Stimulated activated naive CD8-positive, alpha-beta T cell treated with anti-CD3 and anti-CD28 coated beads, Interleukin-15, Interleukin-2, amounts not matched to agents 100 ng/mL and 50 ng/mL, for 24 hours (primary cell): ENCODE results near the gene PTAFR.

Experiments used
- H3K27ac Mint-ChIP-seq: one replicate; pipeline ENCODE4 v1.8.0; 2021; ENCODE audit warnings: mild to moderate bottlenecking, mixed read lengths
- H3K27me3 Mint-ChIP-seq: one replicate; pipeline ENCODE4 v1.8.0; 2021; ENCODE audit warnings: mixed read lengths
- H3K36me3 Mint-ChIP-seq: one replicate; pipeline ENCODE4 v1.8.0; 2021; ENCODE audit warnings: low read depth, mixed read lengths
- H3K4me1 Mint-ChIP-seq: one replicate; pipeline ENCODE4 v1.8.0; 2021; ENCODE audit warnings: low read depth, mixed read lengths
- H3K4me3 Mint-ChIP-seq: one replicate; pipeline ENCODE4 v1.8.0; 2021; ENCODE audit warnings: mild to moderate bottlenecking, mixed read lengths
- H3K9me3 Mint-ChIP-seq: one replicate; pipeline ENCODE4 v1.8.0; 2021; ENCODE audit warnings: mixed read lengths

Gene PTAFR

DNA sequence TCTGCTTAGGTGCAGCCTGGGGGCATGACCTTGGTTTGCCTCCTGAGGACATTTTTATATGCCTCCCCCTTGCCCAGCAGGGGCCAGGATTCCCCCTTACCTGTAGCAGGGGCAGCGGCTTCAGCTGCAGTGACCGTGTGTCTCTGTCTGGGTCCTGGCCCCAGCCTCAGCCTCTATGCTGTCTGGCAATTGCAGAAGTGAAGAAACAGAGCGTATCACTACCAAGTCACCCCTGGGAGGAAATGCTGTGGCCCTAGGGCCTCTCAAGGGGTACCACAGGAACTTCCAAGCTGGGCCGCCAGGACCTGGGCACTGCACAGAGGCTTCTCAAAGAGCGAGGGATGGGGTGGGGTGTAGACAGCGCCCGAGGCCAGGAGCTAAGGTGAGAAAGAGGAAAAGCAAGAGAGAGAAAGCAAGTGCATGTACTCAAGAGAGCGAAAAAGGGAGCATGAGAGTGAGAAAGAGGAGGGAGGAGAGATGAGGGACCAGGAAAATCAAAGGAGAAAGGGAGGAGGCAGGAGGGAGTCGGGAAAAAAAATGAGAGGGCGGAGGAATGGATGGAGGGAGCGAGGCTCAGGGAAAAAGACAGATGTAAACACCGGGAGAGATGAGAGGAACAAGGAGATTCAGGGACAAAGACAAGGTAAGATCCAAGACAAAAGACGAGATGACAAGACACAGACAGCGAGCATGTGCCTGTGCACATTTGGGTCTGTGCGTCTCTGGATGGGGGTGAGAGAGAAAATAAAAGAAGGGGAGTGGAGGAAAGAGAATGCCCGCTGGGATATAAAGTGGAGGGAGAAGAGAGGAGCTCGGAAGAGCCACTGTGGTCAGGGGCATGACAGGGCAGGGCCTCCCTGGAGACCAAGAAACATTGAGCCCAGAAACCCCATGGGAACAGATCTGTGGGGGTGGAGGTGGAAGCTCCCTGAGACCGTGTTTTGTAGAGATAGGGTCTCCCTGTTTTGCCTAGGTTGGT, at the start of gene PTAFR:
TSS of gene PTAFR (minus strand) at position 199 of the 979 bp plus-strand sequence. CDS start 25,669 bp downstream, outside the sequence.
- Mint-ChIP-seq H3K36me3 (no peaks in the 10 kb centered on the region), H3K4me3 (peak within 1 kb of the TSS; percentile 40), H3K27ac (peak within 1 kb of the TSS; percentile 16), H3K27me3 (peaks cover 46% of the 10 kb centered on the region), H3K4me1 (peaks cover 51% of the 10 kb centered on the region), H3K9me3 (no peaks in the 10 kb centered on the region)

GRCh38 chr1:28213315-28213714, 36.8 kb upstream of the PTAFR start:
- H3K36me3 Mint-ChIP-seq: peaks cover 43% of the 10 kb centered on the region
- no peaks in the 10 kb centered on the region for H3K27me3 Mint-ChIP-seq
- no peaks in the 10 kb centered on the region for H3K9me3 Mint-ChIP-seq
- no peak overlapping the region for H3K27ac Mint-ChIP-seq
- no peak overlapping the region for H3K4me3 Mint-ChIP-seq
- H3K4me1 Mint-ChIP-seq: no peaks in the 10 kb centered on the region

GRCh38 chr1:28209700-28210099, 33.2 kb upstream of the PTAFR start:
- Mint-ChIP-seq H3K27ac (no peak overlapping the region), H3K4me3 (no peak overlapping the region), H3K36me3 (peaks cover 57% of the 10 kb centered on the region), H3K27me3 (no peaks in the 10 kb centered on the region), H3K4me1 (no peaks in the 10 kb centered on the region), H3K9me3 (no peaks in the 10 kb centered on the region)

DNA sequence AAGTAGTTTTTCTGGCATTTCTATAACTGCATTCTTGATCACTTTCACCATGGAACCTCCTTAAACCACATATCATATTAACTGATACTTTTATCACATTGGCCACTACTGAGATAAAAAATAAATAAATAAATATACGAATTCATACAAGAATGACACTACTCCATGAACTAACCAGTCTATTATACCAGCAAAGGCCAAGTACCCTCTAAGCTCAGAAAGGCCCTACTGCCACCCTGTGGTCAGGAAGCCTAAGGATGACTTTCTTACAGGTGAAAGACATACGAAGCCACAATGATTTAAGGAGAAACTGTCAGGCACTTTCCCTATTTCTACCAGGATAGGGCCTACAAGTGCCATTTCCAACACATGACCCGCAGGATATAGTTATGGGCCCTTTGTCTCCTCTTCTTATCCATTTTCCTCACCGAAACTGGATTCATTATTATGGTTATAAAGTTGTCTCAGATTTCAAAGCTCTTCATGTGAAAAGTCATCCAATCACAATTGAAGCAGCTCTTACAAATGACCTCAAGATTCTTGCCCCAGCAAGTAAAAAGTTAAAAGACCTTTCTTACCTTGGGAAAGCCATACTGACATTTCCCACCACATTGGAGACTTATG, 32.4 kb upstream of the PTAFR start:
- Mint-ChIP-seq H3K27ac (no peak overlapping the region), H3K9me3 (no peaks in the 10 kb centered on the region), H3K36me3 (peaks cover 57% of the 10 kb centered on the region), H3K4me3 (no peak overlapping the region), H3K4me1 (no peaks in the 10 kb centered on the region), H3K27me3 (no peaks in the 10 kb centered on the region)

DNA sequence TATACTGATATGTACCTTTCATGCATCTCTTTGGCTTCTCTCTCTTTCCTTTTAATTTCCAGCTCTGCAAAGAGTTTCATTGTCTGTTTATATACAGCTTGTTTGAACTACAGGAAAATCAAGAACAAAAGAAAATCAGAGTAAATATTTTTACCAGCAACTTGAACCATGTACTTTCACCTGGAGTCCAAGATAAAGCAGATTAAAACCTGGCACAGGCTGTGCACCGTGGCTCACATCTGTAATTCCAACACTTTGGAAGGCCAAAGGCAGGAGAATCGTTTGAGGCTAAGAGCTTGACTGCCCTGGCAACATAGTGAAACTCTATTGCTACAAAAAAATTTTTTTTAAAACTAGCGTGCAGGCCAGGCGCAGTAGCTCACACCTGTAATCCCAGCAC, 28.8 kb upstream of the PTAFR start:
- no peak overlapping the region for H3K27ac Mint-ChIP-seq
- no peak overlapping the region for H3K4me3 Mint-ChIP-seq
- H3K4me1 Mint-ChIP-seq: peaks cover 12% of the 10 kb centered on the region
- peaks cover 59% of the 10 kb centered on the region for H3K36me3 Mint-ChIP-seq
- H3K27me3 Mint-ChIP-seq: no peaks in the 10 kb centered on the region
- H3K9me3 Mint-ChIP-seq: no peaks in the 10 kb centered on the region

GRCh38 chr1:28200234-28200873, 23.9 kb upstream of the PTAFR start:
- H3K36me3 Mint-ChIP-seq: peaks cover 68% of the 10 kb centered on the region
- peaks cover 46% of the 10 kb centered on the region for H3K4me1 Mint-ChIP-seq
- H3K27me3 Mint-ChIP-seq: no peaks in the 10 kb centered on the region
- H3K4me3 Mint-ChIP-seq: peak overlapping the region; percentile 47
- peaks cover 7% of the 10 kb centered on the region for H3K9me3 Mint-ChIP-seq
- H3K27ac Mint-ChIP-seq: peak overlapping the region; percentile 92

GRCh38 chr1:28199328-28200233, 23.1 kb upstream of the PTAFR start:
- Mint-ChIP-seq H3K4me3 (peak overlapping the region; percentile 74), H3K27ac (peak overlapping the region; percentile 92), H3K9me3 (peaks cover 7% of the 10 kb centered on the region), H3K36me3 (peaks cover 62% of the 10 kb centered on the region), H3K4me1 (peaks cover 46% of the 10 kb centered on the region), H3K27me3 (no peaks in the 10 kb centered on the region)

GRCh38 chr1:28197682-28198415, 21.4 kb upstream of the PTAFR start:
- no peak overlapping the region for H3K27ac Mint-ChIP-seq
- H3K4me1 Mint-ChIP-seq: peaks cover 46% of the 10 kb centered on the region
- no peaks in the 10 kb centered on the region for H3K27me3 Mint-ChIP-seq
- peaks cover 7% of the 10 kb centered on the region for H3K9me3 Mint-ChIP-seq
- H3K36me3 Mint-ChIP-seq: peaks cover 55% of the 10 kb centered on the region
- H3K4me3 Mint-ChIP-seq: no peak overlapping the region

- Mint-ChIP-seq H3K4me3 (no peak overlapping the region), H3K9me3 (peaks cover 7% of the 10 kb centered on the region), H3K4me1 (peaks cover 45% of the 10 kb centered on the region), H3K27ac (no peak overlapping the region), H3K36me3 (peaks cover 49% of the 10 kb centered on the region), H3K27me3 (no peaks in the 10 kb centered on the region)
Observed at GRCh38 chr1:28196330-28196729, 19.8 kb upstream of the PTAFR start.

DNA sequence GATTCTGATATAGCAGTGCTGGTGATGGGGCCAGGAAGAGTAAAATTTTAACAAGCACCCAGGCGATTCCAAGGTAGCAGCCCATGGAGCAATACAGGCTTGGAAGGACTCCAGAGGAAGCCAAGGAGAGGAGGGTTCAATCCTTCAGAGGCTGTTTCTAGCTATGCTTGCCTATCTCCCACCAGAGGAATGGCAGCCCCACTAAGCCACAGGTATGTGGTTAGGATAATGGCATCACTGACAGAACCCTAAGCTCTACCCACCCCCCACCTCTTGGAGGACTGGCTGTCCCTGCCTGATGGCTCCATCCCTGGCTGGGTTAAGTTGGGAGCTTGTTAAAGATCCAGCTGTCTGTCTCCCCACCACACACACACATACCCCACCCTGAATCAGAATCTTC, 19.3 kb upstream of the PTAFR start:
- H3K4me3 Mint-ChIP-seq: no peak overlapping the region
- no peak overlapping the region for H3K27ac Mint-ChIP-seq
- H3K4me1 Mint-ChIP-seq: peaks cover 40% of the 10 kb centered on the region
- peaks cover 7% of the 10 kb centered on the region for H3K9me3 Mint-ChIP-seq
- H3K27me3 Mint-ChIP-seq: no peaks in the 10 kb centered on the region
- peaks cover 43% of the 10 kb centered on the region for H3K36me3 Mint-ChIP-seq

GRCh38 chr1:28194326-28195035, 18.0 kb upstream of the PTAFR start:
- peaks cover 7% of the 10 kb centered on the region for H3K9me3 Mint-ChIP-seq
- H3K27me3 Mint-ChIP-seq: no peaks in the 10 kb centered on the region
- H3K4me1 Mint-ChIP-seq: peaks cover 27% of the 10 kb centered on the region
- peaks cover 34% of the 10 kb centered on the region for H3K36me3 Mint-ChIP-seq
- H3K4me3 Mint-ChIP-seq: no peak overlapping the region
- no peak overlapping the region for H3K27ac Mint-ChIP-seq

DNA sequence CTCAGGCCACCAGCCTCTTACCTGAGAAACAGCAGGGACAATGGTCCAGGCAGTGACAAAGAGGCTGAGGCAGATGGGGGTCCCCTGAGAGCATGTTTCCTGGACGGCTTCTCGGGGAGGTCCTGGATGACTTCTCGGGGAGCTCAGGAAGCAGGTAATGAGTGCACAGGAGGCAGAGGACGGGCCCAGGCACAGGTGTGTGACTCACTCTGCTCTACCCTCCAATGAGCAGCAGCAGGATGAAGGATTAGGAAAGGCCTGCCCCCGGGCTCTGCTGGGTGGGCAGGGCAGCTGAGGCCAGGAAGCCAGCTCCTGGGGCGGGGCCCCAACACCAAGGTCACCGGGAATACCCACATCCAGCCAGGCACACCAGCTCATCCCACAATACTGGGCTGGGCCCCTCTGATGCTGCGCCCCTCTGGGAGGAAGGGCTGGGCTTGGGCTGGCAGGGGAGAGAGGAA, 17.2 kb upstream of the PTAFR start:
- Mint-ChIP-seq H3K4me1 (peaks cover 19% of the 10 kb centered on the region), H3K27me3 (no peaks in the 10 kb centered on the region), H3K9me3 (no peaks in the 10 kb centered on the region), H3K27ac (no peak overlapping the region), H3K36me3 (peaks cover 27% of the 10 kb centered on the region), H3K4me3 (no peak overlapping the region)

DNA sequence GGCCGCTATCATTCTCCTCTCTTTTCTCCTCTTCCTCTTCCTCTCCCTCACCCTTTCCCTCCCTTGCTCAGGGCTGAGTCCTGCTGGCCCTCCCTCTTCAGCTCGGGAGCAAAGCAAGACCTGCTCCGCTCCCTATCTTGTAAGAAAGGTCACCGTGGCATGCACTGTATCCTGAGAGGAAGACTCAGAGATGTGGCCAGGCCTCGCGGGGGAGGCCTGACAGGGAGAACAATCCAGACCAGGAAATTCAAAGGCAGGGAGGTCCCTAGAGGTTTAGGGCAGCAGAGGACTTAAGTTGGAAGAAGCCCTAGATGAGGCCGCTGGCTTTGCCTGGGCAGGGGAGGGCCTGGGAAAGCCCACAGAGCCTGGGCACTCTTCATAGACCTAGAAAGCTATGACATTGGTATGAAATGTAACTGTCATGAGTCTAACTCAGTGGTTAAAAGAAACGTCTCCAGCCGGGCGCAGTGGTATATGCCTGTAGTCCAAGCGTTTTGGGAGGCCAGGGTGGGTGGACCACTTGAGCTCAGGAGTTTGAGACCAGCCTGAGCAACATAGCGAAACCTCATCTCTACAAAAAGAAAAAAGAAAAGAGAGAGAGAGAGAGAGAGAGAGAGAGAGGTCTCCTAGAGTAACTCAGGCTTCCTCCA, 14.6 kb upstream of the PTAFR start:
- peaks cover 6% of the 10 kb centered on the region for H3K36me3 Mint-ChIP-seq
- H3K9me3 Mint-ChIP-seq: no peaks in the 10 kb centered on the region
- H3K4me3 Mint-ChIP-seq: no peak overlapping the region
- no peaks in the 10 kb centered on the region for H3K4me1 Mint-ChIP-seq
- no peaks in the 10 kb centered on the region for H3K27me3 Mint-ChIP-seq
- no peak overlapping the region for H3K27ac Mint-ChIP-seq
